ENCODE data around the gene HES3.

HES3 gene

GRCh38 chr1:6281511-6282402 lies 37.8 kb downstream of the HES3 start:
- no peak for FAIRE-seq

GRCh38 chr1:6282577-6283270 lies 38.7 kb downstream of the HES3 start:
- FAIRE-seq: no peak

GRCh38 chr1:6285336-6285735 lies 41.4 kb downstream of the HES3 start:
- no peak for FAIRE-seq

DNA sequence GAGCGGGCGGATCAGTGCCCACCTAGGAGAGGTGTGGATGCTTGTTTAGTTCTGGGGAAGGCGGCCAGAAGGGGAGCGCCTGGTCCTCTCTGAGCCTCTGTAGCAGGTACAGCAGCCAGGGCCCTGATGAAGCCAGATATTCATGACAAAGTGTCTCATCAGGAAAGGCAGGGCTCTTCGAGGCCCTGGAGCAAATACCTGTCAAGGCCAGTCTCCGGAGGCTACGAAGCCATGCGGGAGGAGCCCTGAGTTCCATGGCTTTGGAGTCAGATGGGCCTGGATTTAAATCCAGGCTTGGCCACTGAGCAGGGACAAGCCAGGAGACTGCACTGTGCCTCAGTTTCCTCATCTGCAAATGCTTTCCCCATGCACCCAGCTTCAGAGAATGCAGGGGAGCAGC lies 42.3 kb downstream of the HES3 start:
- no peak for FAIRE-seq

DNA sequence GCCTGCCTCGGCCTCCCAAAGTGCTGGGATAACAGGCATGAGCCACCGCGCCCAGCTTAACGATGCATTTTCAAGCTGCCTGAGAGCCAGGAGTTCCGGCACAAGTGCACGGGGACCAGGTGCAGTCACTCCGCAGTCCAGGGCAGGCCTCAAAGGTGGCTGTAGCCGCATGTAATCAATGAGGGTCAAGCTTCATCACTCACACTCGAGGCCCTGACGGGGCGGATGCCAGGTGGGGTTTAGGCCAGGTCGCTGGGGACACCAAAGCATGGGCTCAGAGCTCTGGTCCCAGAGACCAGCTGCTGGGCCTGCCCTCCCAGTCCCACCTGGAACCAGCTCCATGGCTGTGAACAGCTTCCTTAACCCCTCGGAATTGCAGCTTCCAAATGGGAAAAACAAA lies 43.0 kb downstream of the HES3 start:
- FAIRE-seq: no peak

- FAIRE-seq: no peak
Measured at GRCh38 chr1:6287431-6287886, 43.5 kb downstream of the HES3 start.

GRCh38 chr1:6288026-6288425 lies 44.0 kb downstream of the HES3 start:
- FAIRE-seq: no peak

GRCh38 chr1:6288665-6289064 lies 44.7 kb downstream of the HES3 start:
- no peak for FAIRE-seq

DNA sequence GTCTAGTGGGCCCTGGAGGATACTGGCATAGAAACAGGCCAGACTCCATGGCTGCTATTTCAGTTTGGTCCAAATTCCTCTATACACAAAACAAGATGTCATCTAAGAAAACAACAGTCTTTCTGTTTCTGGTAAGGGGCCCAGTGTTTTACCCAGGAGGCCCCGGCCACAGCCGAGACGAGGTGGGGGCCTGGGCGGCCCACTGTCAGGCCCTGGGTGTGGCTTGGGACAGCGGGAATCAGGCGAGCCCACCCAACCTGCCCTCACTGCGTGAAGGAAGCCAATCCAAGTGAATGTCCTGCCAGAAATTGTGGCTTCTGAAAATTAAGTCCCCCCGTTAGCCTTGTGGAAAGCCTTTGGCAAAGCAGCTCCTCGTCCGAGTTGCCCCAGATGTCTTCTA lies 48.1 kb downstream of the HES3 start:
- no peak for FAIRE-seq

GRCh38 chr1:6294080-6294889 lies 50.3 kb downstream of the HES3 start:
- FAIRE-seq: no peak

DNA sequence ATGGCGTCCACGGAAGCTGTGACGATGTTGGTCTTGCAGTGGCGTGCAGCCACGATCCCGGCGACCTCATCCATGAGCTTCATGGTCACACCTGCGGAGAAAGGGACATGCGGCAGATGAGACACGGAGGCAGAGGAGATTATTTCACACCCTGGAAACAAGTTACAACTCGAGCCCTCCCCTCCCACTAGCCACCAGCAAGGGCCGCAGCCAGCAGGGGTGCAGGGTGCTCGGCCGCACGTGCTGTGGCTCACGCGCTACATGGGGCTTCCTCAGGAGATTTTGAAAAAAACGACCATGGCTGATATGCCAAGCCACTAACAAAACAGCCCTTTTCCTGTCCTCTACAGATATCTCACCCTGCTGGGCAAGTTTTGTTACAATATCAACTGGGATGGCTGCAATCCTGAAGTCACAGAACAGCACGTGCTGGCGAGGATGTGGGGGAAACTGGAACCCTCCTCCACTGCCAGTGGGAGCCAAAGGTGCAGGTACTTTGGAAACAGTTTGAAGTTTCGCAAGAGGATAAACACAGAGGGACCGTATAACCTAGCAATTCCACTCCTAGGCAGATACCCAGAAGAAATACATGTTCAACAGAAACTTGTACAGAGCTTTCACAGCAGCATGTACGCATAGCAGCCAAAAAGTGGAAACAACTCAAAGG lies 51.0 kb downstream of the HES3 start:
- no peak for FAIRE-seq
